ENCODE measurements around the gene SART3. TPM values are rescaled to one million over a fixed set of nuclear protein-coding genes. Genes with fewer than 3 reads are reported as not detected.

The SART3 gene
- total RNA-seq, 2 experiments from 2014 or later = 81.9 to 82.5 TPM

DNA sequence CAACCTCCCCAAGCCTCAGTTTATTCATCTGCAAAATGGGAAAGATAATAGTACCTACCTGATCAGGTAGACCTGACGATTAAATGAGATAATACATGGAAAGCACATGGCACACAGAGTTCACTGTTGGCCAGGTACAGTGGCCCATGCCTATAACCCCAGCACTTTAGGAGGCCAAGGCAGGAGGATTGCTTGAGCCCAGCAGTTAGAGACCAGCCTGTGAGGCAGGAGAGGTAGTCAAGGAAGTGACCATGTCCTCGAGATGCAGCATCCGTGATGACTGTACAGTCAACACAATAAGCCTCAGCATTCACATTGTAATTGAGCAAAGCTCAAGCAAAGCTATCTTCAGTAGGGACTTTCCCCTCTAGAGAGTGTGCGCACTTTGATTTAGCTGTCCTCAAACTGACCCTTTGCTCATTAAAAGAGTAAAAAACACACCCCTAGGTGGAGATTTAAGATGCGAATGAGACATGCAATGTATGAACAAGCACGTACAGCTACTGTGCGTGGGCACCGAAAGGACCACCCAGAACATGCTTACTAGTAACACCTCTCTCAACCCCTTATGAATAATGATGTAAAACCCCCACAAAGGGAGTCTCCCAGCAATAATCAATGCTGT lies 11.3 kb upstream of the SART3 start:
- no peaks in the 10 kb centered on the region for H3K9me3 Mint-ChIP-seq
- intact Hi-C loops (cut with micrococcal nuclease) = no loop called here
- no peaks in the 10 kb centered on the region for H3K27me3 Mint-ChIP-seq (ENCODE audit: low read depth)
- peaks cover 30% of the 10 kb centered on the region for H3K36me3 Mint-ChIP-seq (ENCODE audit: low read depth)
- H3K27ac Mint-ChIP-seq = no peak overlapping the region
- peaks cover 79% of the 10 kb centered on the region for H3K4me1 Mint-ChIP-seq (ENCODE audit: low read depth)
- H3K4me3 Mint-ChIP-seq = no peak overlapping the region
- DNase-seq = no peak
- CTCF ChIA-PET = interaction anchor here (0.9 to 11.5 kb wide), 8 partner anchors 8 to 231 kb away, joined by 3 to 306 read pairs (median 4); partner anchors contain the start of gene ISCU

DNA sequence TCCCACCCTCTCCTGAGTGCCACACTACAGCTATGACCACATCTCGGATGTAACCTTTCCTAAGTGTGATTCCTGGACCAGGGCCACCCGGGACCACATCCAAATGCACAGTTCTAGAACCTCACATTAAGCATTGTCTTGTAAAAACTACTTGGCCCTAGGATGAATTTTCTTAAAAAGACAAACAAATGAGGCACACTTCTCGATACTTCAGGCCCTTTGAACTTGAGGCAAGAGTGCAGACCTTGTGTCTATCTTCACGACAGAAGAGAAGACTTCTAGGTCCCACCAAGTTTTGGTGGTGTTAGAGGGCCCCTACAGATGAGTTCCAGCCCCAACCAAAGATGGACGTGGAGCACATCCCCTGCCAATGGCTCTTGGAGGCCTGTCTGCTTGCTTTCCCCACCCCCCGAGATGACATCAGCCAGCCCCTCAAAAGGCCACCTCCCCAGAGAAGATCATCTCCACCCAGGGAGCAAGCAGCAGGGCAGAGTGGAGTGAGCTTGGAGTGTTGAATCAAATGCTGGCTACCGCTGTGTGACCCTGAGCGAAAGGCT lies 10.7 kb upstream of the SART3 start:
- DNase-seq = no peak

DNA sequence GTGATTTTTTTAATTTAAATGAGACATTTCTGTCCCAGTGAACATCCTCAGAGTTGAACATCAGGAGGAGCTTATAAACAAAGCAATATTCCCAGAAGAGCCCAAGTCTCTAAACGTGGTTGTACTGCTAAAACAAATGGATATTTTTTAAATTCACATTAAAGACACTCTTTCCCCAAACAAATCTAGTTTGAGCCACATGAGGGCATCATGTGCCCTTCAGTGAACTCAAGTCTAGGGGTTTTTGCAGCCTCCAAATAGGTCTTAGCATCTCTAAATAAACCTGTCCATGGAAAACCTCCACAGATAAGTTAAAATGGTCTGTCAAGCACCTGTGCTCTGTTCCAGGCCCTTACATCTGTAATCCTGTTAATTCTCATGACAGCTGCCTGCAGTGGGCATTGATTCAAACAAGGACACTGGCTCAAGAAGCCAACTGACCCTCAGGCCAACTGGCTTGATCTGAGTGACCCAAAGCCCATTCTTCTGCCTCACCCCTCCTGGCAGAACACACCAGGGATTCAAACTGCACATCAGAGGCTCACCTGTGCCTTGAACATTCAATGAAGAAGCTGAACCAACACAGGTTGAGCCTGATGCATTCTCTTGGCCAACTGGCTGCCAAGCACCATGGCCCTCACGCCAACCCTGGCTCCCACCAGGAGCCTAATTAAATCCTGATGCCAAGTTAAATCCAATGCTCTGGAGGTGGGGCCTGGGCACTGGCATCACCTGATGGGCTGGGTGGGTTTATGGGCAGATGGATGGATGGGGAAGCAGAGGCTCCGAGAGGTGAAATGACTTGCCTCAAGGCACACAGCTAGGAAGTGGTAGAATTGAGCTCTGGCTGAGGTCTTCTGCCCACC lies 10.0 kb upstream of the SART3 start:
- Mint-ChIP-seq H3K27me3 (ENCODE audit: low read depth) (no peaks in the 10 kb centered on the region), H3K4me1 (ENCODE audit: low read depth) (peaks cover 88% of the 10 kb centered on the region), H3K4me3 (no peak overlapping the region), H3K9me3 (no peaks in the 10 kb centered on the region), H3K27ac (peak overlapping the region; percentile 22), H3K36me3 (ENCODE audit: low read depth) (peaks cover 40% of the 10 kb centered on the region)
- intact Hi-C loops (cut with micrococcal nuclease) = no loop called here
- DNase-seq = peak; percentile 33
- CTCF ChIA-PET = interaction anchor here (0.6 to 11.5 kb wide), 7 partner anchors 45 to 231 kb away, joined by 3 to 306 read pairs (median 4); no protein-coding TSS in a partner anchor

More for the DNA sequence above, 10.7 kb upstream of the SART3 start:
- Mint-ChIP-seq H3K27ac (no peak overlapping the region), H3K36me3 (ENCODE audit: low read depth) (peaks cover 33% of the 10 kb centered on the region), H3K4me3 (no peak overlapping the region), H3K27me3 (ENCODE audit: low read depth) (no peaks in the 10 kb centered on the region), H3K9me3 (no peaks in the 10 kb centered on the region), H3K4me1 (ENCODE audit: low read depth) (peaks cover 84% of the 10 kb centered on the region)
- intact Hi-C loops (cut with micrococcal nuclease) = no loop called here
- CTCF ChIA-PET = interaction anchor here (0.8 to 11.5 kb wide), 5 partner anchors 45 to 230 kb away, joined by 3 to 306 read pairs (median 4); no protein-coding TSS in a partner anchor

DNA sequence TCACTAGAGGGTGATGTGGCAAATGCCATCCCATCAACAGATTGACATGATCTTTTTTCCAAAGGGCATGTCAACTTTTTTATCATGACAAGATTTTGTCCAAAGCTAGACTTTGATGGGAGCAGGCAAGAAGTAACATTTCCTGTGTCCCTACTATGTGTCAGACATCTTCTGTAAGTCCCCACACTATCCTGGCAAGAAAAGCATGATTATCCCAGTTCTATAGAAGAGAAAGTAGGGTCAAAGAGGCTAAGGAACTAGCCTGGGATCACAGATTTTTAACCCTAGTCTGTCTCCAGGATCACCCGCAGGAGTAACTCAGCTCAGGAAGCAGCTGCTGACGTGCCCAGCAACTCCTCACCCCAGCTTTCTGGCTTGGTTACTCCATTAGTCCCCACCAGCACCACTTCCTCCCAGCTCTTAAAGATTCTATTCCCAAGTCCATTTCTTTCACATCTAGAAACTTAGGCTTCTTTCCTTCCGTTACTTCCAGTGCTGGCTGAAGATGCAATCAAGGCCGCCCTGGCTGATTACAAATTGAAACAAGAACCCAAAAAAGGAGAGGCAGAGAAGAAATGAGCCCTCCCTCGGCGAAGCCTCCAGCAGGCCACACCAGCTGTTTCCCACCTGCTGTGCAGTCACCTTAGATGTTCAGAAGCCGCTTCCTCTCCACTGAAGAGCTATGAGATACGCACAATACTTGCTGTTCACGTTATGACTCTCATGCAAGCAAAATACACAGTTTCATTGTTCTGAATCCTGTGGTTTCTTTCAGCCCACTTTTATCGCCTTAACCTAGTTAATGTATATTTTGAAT lies 7.6 kb upstream of the SART3 start:
- peaks cover 50% of the 10 kb centered on the region for H3K36me3 Mint-ChIP-seq (ENCODE audit: low read depth)
- H3K4me3 Mint-ChIP-seq = peak overlapping the region; percentile 30
- no peaks in the 10 kb centered on the region for H3K27me3 Mint-ChIP-seq (ENCODE audit: low read depth)
- intact Hi-C loops (cut with micrococcal nuclease) = loop anchor here (1.0 to 10.0 kb wide), 6 partner anchors 7 to 1436 kb away; partner anchors contain the start of genes SART3 and SELPLG
- peak overlapping the region; percentile 91 for H3K27ac Mint-ChIP-seq
- CTCF ChIA-PET = interaction anchor here (0.7 to 11.5 kb wide), 7 partner anchors 36 to 235 kb away, joined by 3 to 306 read pairs (median 6); partner anchors contain the start of gene SELPLG
- peaks cover 90% of the 10 kb centered on the region for H3K4me1 Mint-ChIP-seq (ENCODE audit: low read depth)
- peak; percentile 89 for DNase-seq
- H3K9me3 Mint-ChIP-seq = no peaks in the 10 kb centered on the region

DNA sequence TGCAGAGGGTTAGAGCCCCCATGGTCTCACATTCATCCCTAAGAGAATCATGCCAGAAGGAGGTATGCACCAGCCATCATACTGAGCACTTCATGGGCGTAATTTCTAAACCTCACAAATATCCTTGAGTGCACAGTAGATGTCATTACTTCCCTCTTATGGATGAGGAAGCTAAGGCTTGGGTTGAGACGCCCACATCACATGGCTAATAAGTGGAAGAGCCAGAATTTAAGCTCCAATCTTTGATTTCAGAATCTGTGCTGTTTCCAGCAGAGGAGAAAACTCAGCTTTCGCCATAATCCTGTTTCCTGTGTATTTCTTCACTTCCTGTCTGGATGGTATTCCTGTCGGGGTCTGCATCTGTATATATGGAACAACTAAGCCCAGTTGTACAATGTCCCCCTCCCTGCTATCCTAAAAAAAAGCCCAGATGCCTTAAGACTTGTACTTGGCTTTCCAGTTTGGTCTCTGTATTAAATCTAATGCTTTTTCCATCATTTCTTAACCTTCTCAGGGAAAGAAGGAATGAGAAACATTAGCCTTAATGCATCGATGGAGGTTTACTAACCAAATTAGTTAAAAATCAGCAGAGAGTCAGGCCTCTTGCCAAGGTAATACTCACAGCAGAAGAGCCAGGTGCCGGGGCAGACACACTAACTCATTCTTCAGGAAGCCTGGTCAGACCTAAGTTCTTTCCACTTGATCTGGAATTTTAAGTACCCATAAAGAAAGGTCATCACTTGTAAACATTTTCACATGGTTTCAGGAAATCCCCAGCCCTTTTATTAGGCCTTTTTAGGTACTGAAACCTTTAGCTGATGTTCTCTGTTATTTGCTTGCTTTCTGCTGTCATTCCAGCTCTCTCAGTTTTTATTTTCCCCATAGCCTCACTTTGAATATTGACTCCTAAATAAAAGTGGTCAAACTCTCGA lies 6.7 kb upstream of the SART3 start:
- no peak overlapping the region for H3K4me3 Mint-ChIP-seq
- no peaks in the 10 kb centered on the region for H3K27me3 Mint-ChIP-seq (ENCODE audit: low read depth)
- no peak for DNase-seq
- no peaks in the 10 kb centered on the region for H3K9me3 Mint-ChIP-seq
- CTCF ChIA-PET = interaction anchor here (0.6 to 11.5 kb wide), 8 partner anchors 49 to 236 kb away, joined by 3 to 306 read pairs (median 5); partner anchors contain the start of gene SELPLG
- intact Hi-C loops (cut with micrococcal nuclease) = loop anchor here (1.0 to 10.0 kb wide), 2 partner anchors 66 to 1437 kb away; partner anchors contain the start of gene SELPLG
- H3K36me3 Mint-ChIP-seq (ENCODE audit: low read depth) = peaks cover 50% of the 10 kb centered on the region
- peaks cover 82% of the 10 kb centered on the region for H3K4me1 Mint-ChIP-seq (ENCODE audit: low read depth)
- H3K27ac Mint-ChIP-seq = peak overlapping the region; percentile 91

GRCh38 chr12:108566452-108566851 lies 5.5 kb upstream of the SART3 start:
- Mint-ChIP-seq H3K9me3 (no peaks in the 10 kb centered on the region), H3K4me1 (ENCODE audit: low read depth) (peaks cover 72% of the 10 kb centered on the region), H3K27me3 (ENCODE audit: low read depth) (no peaks in the 10 kb centered on the region), H3K27ac (no peak overlapping the region), H3K36me3 (ENCODE audit: low read depth) (peaks cover 50% of the 10 kb centered on the region), H3K4me3 (no peak overlapping the region)
- intact Hi-C loops (cut with micrococcal nuclease) = loop anchor here (10.0 kb wide), 1 partner anchor 1438 kb away; no protein-coding TSS in a partner anchor
- CTCF ChIA-PET = interaction anchor here (0.6 to 11.5 kb wide), 8 partner anchors 50 to 237 kb away, joined by 3 to 306 read pairs (median 4); partner anchors contain the start of gene SELPLG
- no peak for DNase-seq

GRCh38 chr12:108565976-108566375 lies 5.0 kb upstream of the SART3 start:
- intact Hi-C loops (cut with micrococcal nuclease) = loop anchor here (10.0 kb wide), 1 partner anchor 1439 kb away; no protein-coding TSS in a partner anchor
- no peak overlapping the region for H3K4me3 Mint-ChIP-seq

DNA sequence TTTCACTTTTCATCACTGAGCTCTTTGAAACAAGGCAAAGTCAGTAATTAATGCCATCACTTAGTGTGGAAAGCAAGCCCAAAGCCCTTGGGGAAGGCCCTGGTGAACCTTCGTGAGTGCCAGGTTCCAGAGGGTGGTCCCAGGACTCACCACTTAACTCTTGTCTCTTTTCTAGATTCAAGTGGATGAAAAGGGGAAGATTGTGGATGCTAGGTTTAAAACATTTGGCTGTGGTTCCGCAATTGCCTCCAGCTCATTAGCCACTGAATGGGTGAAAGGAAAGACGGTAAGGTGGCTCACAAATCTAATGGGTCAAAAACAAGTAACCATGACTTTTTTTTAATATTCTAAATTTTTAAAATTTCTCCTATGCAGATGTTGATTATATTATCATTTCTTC lies 4.2 kb upstream of the SART3 start:
- H3K36me3 Mint-ChIP-seq (ENCODE audit: low read depth) = peaks cover 50% of the 10 kb centered on the region
- DNase-seq = no peak
- no peak overlapping the region for H3K4me3 Mint-ChIP-seq
- H3K27ac Mint-ChIP-seq = no peak overlapping the region
- CTCF ChIA-PET = interaction anchor here (0.9 to 11.5 kb wide), 8 partner anchors 51 to 239 kb away, joined by 3 to 306 read pairs (median 4); partner anchors contain the start of gene SELPLG
- H3K27me3 Mint-ChIP-seq (ENCODE audit: low read depth) = no peaks in the 10 kb centered on the region
- H3K4me1 Mint-ChIP-seq (ENCODE audit: low read depth) = peaks cover 61% of the 10 kb centered on the region
- no peaks in the 10 kb centered on the region for H3K9me3 Mint-ChIP-seq
- intact Hi-C loops (cut with micrococcal nuclease) = loop anchor here (10.0 kb wide), 1 partner anchor 1440 kb away; no protein-coding TSS in a partner anchor

More at GRCh38 chr12:108565976-108566375, 5.0 kb upstream of the SART3 start:
- no peaks in the 10 kb centered on the region for H3K27me3 Mint-ChIP-seq (ENCODE audit: low read depth)
- CTCF ChIA-PET = interaction anchor here (0.9 to 11.5 kb wide), 7 partner anchors 50 to 238 kb away, joined by 3 to 306 read pairs (median 4); no protein-coding TSS in a partner anchor
- peaks cover 70% of the 10 kb centered on the region for H3K4me1 Mint-ChIP-seq (ENCODE audit: low read depth)
- peak overlapping the region; percentile 78 for H3K27ac Mint-ChIP-seq
- DNase-seq = peak; percentile 85
- no peaks in the 10 kb centered on the region for H3K9me3 Mint-ChIP-seq
- peaks cover 50% of the 10 kb centered on the region for H3K36me3 Mint-ChIP-seq (ENCODE audit: low read depth)

GRCh38 chr12:108564724-108565123 lies 3.8 kb upstream of the SART3 start:
- Mint-ChIP-seq H3K9me3 (no peaks in the 10 kb centered on the region), H3K27ac (peak overlapping the region; percentile 16), H3K36me3 (ENCODE audit: low read depth) (peaks cover 50% of the 10 kb centered on the region), H3K4me1 (ENCODE audit: low read depth) (peaks cover 61% of the 10 kb centered on the region), H3K27me3 (ENCODE audit: low read depth) (no peaks in the 10 kb centered on the region), H3K4me3 (no peak overlapping the region)
- DNase-seq = no peak
- intact Hi-C loops (cut with micrococcal nuclease) = loop anchor here (5.0 to 10.0 kb wide), 3 partner anchors 1008 to 1440 kb away; partner anchors contain the start of genes MMAB and MVK
- CTCF ChIA-PET = interaction anchor here (0.9 to 11.5 kb wide), 8 partner anchors 8 to 240 kb away, joined by 3 to 306 read pairs (median 6); partner anchors contain the start of gene SELPLG

GRCh38 chr12:108563804-108564151 lies 2.8 kb upstream of the SART3 start:
- Mint-ChIP-seq H3K9me3 (no peaks in the 10 kb centered on the region), H3K36me3 (ENCODE audit: low read depth) (peaks cover 43% of the 10 kb centered on the region), H3K27me3 (ENCODE audit: low read depth) (no peaks in the 10 kb centered on the region), H3K4me1 (ENCODE audit: low read depth) (peaks cover 61% of the 10 kb centered on the region), H3K27ac (peak overlapping the region; percentile 94), H3K4me3 (peak overlapping the region; percentile 100)
- CTCF ChIA-PET = interaction anchor here (0.6 to 11.5 kb wide), 10 partner anchors 9 to 239 kb away, joined by 3 to 306 read pairs (median 5); partner anchors contain the start of gene SELPLG
- intact Hi-C loops (cut with micrococcal nuclease) = loop anchor here (1.0 to 10.0 kb wide), 12 partner anchors 55 to 1441 kb away; partner anchors contain the start of genes ALKBH2, MMAB, MVK and PRDM4
- DNase-seq = no peak

All from activated naive CD4-positive, alpha-beta T cell treated with anti-CD3 and anti-CD28 coated beads for 36 hours (primary cell).